G401 (cell line): Measurements from ENCODE around the gene LSM14A. TPM values are rescaled to one million over a fixed set of nuclear protein-coding genes. Genes with fewer than 3 reads are reported as not detected.
A peak's percentile ranks its signal among the peaks of the same experiment; 100 is the strongest.
"Not testable (repeated sequence)": the region's sequence is repeated elsewhere in the genome, so short reads cannot be mapped to it uniquely, and the experiment has no call there.

Source experiments
- DNase-seq: peaks from one replicate; pipeline ENCODE4 v3.0.0-alpha.2; 2015; ENCODE audit warnings: low spot score
- in situ Hi-C: cut with HindIII; loops from 2 replicates; pipeline ENCODE4 v1.10.0; 2016; ENCODE audit warnings: low sequenced_read_pairs, mixed read lengths
- total RNA-seq: library from RNA; depleted of rRNA; stranded (reverse); fragments of >200 nt; shearing (Covaris generic); gene quantifications from 2 replicates; pipeline ENCODE4 v1.2.3, GENCODE V29; 2014

Gene LSM14A
- total RNA-seq, 1 experiment from 2014 or later, result 89.9 TPM

- DNase-seq, result no peak
- in situ Hi-C loops, result no loop called here
Observed at GRCh38 chr19:34151439-34151838, 20.9 kb upstream of the LSM14A start.

GRCh38 chr19:34154401-34154800, 17.9 kb upstream of the LSM14A start:
- no peak for DNase-seq

GRCh38 chr19:34155686-34156085, 16.6 kb upstream of the LSM14A start:
- DNase-seq, result no peak
- in situ Hi-C loops, result no loop called here

More at GRCh38 chr19:34154401-34154800, 17.9 kb upstream of the LSM14A start:
- in situ Hi-C loops, result no loop called here

GRCh38 chr19:34158966-34159365, 13.3 kb upstream of the LSM14A start:
- in situ Hi-C loops, DNase-seq: not testable (repeated sequence)

GRCh38 chr19:34159541-34159940, 12.8 kb upstream of the LSM14A start:
- DNase-seq, in situ Hi-C loops: not testable (repeated sequence)

GRCh38 chr19:34161902-34162301, 10.4 kb upstream of the LSM14A start:
- DNase-seq, in situ Hi-C loops: not testable (repeated sequence)

GRCh38 chr19:34165295-34165738, 7.0 kb upstream of the LSM14A start:
- in situ Hi-C loops, result no loop called here

GRCh38 chr19:34169475-34170199, 2.7 kb upstream of the LSM14A start:
- in situ Hi-C loops, DNase-seq: not testable (repeated sequence)

More at GRCh38 chr19:34165295-34165738, 7.0 kb upstream of the LSM14A start:
- no peak for DNase-seq

- no peak for DNase-seq
- in situ Hi-C loops, result no loop called here
Observed at GRCh38 chr19:34171539-34171876, 796 bp upstream of the LSM14A start.

- in situ Hi-C loops, result no loop called here
- DNase-seq, result no peak
Observed at GRCh38 chr19:34172661-34173192, 423 bp downstream of the LSM14A start.

- in situ Hi-C loops, result no loop called here
- peak; percentile 24 for DNase-seq
Observed at GRCh38 chr19:34173193-34173956, 1.1 kb downstream of the LSM14A start.

GRCh38 chr19:34175173-34175572, 2.9 kb downstream of the LSM14A start:
- DNase-seq, in situ Hi-C loops: not testable (repeated sequence)

- in situ Hi-C loops, result no loop called here
- no peak for DNase-seq
Observed at GRCh38 chr19:34176581-34176980, 4.3 kb downstream of the LSM14A start.

- in situ Hi-C loops, result no loop called here
- no peak for DNase-seq
Observed at GRCh38 chr19:34178274-34178610, 5.9 kb downstream of the LSM14A start.

GRCh38 chr19:34179066-34179465, 6.8 kb downstream of the LSM14A start:
- in situ Hi-C loops, result no loop called here
- no peak for DNase-seq

- in situ Hi-C loops, result no loop called here
- no peak for DNase-seq
Observed at GRCh38 chr19:34180273-34180672, 8.0 kb downstream of the LSM14A start.

GRCh38 chr19:34180709-34181108, 8.4 kb downstream of the LSM14A start:
- no peak for DNase-seq
- in situ Hi-C loops, result no loop called here

GRCh38 chr19:34181111-34181864, 9.0 kb downstream of the LSM14A start:
- DNase-seq, result no peak
- in situ Hi-C loops, result no loop called here

GRCh38 chr19:34182125-34182524, 9.8 kb downstream of the LSM14A start:
- in situ Hi-C loops, result no loop called here
- no peak for DNase-seq
